GM12878 (cell line): ENCODE measurements around the gene VSIG10. TPM values are rescaled to one million over a fixed set of nuclear protein-coding genes. Genes with fewer than 3 reads are reported as not detected.

ENCODE experiments used
- ATAC-seq: fragments of 200-7000 bp; cut with Tn5 transposase; 3 replicates; pipeline ENCODE4 v1.9.1; 2020; ENCODE audit warnings: mild to moderate bottlenecking, moderate library complexity
- Bru-seq: library from RNA; stranded (reverse); fragments of 400-500 nt; gene quantifications from one replicate; lab custom pipeline; 2021; lab: Mats Ljungman, UMichigan
- BruChase-seq, 2 experiments: library from RNA; stranded (reverse); fragments of 400-500 nt; gene quantifications; one replicate each; lab custom pipeline; 2021; lab: Mats Ljungman, UMichigan
- BruUV-seq: library from RNA; stranded (reverse); fragments of 400-500 nt; replicated peaks from 2 replicates; lab custom pipeline; 2021; lab: Mats Ljungman, UMichigan
- CTCF ChIA-PET: fragments of 300-600 bp; sonication (Branson Sonifier 250); formaldehyde crosslinking; extraction: SDS; loops from one replicate; lab custom pipeline; 2021; ENCODE audit warnings: inconsistent platforms; lab: Yijun Ruan, JAX
- POLR2A ChIA-PET: fragments of 350-600 bp; formaldehyde crosslinking; extraction: SDS; loops from one replicate; lab custom pipeline; 2021; ENCODE audit warnings: inconsistent platforms; lab: Charles Lee
- RAD21 ChIA-PET: fragments of 300-600 bp; sonication (Branson Sonifier 250); formaldehyde crosslinking; loops from one replicate; lab custom pipeline; 2023; ENCODE audit warnings: antibody characterized with exemption; ENCODE audit not compliant: unreplicated experiment; lab: Charles Lee
- SMC1A ChIA-PET: fragments of 300-600 bp; sonication (Branson Sonifier 250); formaldehyde crosslinking; loops from one replicate; lab custom pipeline; 2023; ENCODE audit not compliant: unreplicated experiment, uncharacterized antibody; lab: Charles Lee
- DNase-seq: peaks from one replicate; pipeline ENCODE4 v3.0.0-alpha.2; 2011; ENCODE audit warnings: low read depth, low spot score
- FAIRE-seq: peaks from 3 replicates; lab custom pipeline; 2011; peaks lifted over from hg19 to GRCh38; lab: Jason Lieb, UNC
- H2AFZ ChIP-seq: 2 replicates; pipeline ENCODE4 v1.6.0; 2011; ENCODE audit warnings: low read depth, low read length, control low read depth; ENCODE audit not compliant: control insufficient read depth
- H3K27ac ChIP-seq: 2 replicates; pipeline ENCODE4 v1.5.1; 2011; ENCODE audit warnings: control low read depth; ENCODE audit not compliant: control insufficient read depth, insufficient read depth
- H3K27me3 ChIP-seq, 2 experiments: replicated peaks in 1 of 2; 2 replicates each; pipeline versions ENCODE4 v1.6.0 to v1.6.1; 2011; ENCODE audit warnings: low read length in 1 of 2; ENCODE audit not compliant: control insufficient read depth in 2 of 2, insufficient read depth in 2 of 2
- H3K36me3 ChIP-seq, 2 experiments: 2 replicates each; pipeline ENCODE4 v1.5.1; 2011; ENCODE audit warnings: low read length in 1 of 2; ENCODE audit not compliant: control insufficient read depth in 2 of 2, insufficient read depth in 2 of 2
- H3K4me1 ChIP-seq: 2 replicates; pipeline ENCODE4 v1.6.1; 2011; ENCODE audit warnings: mild to moderate bottlenecking, low read length, moderate library complexity, mixed read lengths; ENCODE audit not compliant: control insufficient read depth, insufficient read depth
- H3K4me2 ChIP-seq: 2 replicates; pipeline ENCODE4 v1.6.0; 2011; ENCODE audit warnings: control low read depth; ENCODE audit not compliant: control insufficient read depth, insufficient read depth
- H3K4me3 ChIP-seq: fragments of 200-600 bp; sonication (generic); 2 replicates; pipeline ENCODE4 v1.5.1; 2016
- H3K79me2 ChIP-seq: 2 replicates; pipeline ENCODE4 v1.6.0; 2011; ENCODE audit warnings: low read length; ENCODE audit not compliant: control insufficient read depth, insufficient read depth
- H3K9ac ChIP-seq: 2 replicates; pipeline ENCODE4 v1.8.0; 2011; ENCODE audit warnings: low read length, control low read depth, mixed read lengths; ENCODE audit not compliant: control insufficient read depth, insufficient read depth
- H3K9me3 ChIP-seq: replicated peaks from 3 replicates; pipeline ENCODE4 v1.5.1; 2011; ENCODE audit warnings: mild to moderate bottlenecking, low read length; ENCODE audit not compliant: control insufficient read depth, insufficient read depth
- H4K20me1 ChIP-seq: 2 replicates; pipeline ENCODE4 v1.6.0; 2011; ENCODE audit not compliant: control insufficient read depth, insufficient read depth
- ASH2L ChIP-seq: fragments of 300-600, 200-600 bp; sonication (generic); IDR thresholded peaks from 2 replicates; pipeline ENCODE4 v1.6.1; 2017; ENCODE audit warnings: low read depth, mild to moderate bottlenecking, borderline replicate concordance
- BACH1 ChIP-seq: fragments of 450-650 bp; IDR thresholded peaks from 2 replicates; pipeline ENCODE4 v1.6.1; 2017; ENCODE audit warnings: mild to moderate bottlenecking, borderline replicate concordance
- CBFB ChIP-seq: IDR thresholded peaks from 2 replicates; pipeline ENCODE4 v1.6.1; 2016; ENCODE audit warnings: antibody characterized with exemption, low read depth
- CHD1 ChIP-seq: IDR thresholded peaks from 2 replicates; pipeline ENCODE4 v1.6.1; 2012; ENCODE audit warnings: low read depth, low read length, improper control_type of control experiment
- HDAC2 ChIP-seq: fragments of 200-600 bp; sonication (generic); IDR thresholded peaks from 2 replicates; pipeline ENCODE4 v1.6.1; 2017
- IKZF1 ChIP-seq: fragments of 450-650 bp; conservative IDR thresholded peaks from 2 replicates; pipeline ENCODE4 v1.6.1; 2017; ENCODE audit warnings: antibody characterized with exemption, mild to moderate bottlenecking
- JUND ChIP-seq: IDR thresholded peaks from 2 replicates; pipeline ENCODE4 v1.6.1; 2012; ENCODE audit warnings: low read depth, mild to moderate bottlenecking, low read length, improper control_type of control experiment, moderate library complexity
- KDM1A ChIP-seq: fragments of 200-600 bp; sonication (generic); IDR thresholded peaks from 2 replicates; pipeline ENCODE4 v1.6.1; 2016; ENCODE audit warnings: borderline replicate concordance
- NFYB ChIP-seq: IDR thresholded peaks from 2 replicates; pipeline ENCODE4 v1.6.1; 2011; ENCODE audit warnings: low read depth, mild to moderate bottlenecking, low read length, improper control_type of control experiment, moderate library complexity; ENCODE audit not compliant: insufficient read depth
- PML ChIP-seq: IDR thresholded peaks from 2 replicates; pipeline ENCODE4 v1.6.1; 2012; ENCODE audit warnings: low read length, inconsistent platforms
- POLR2A ChIP-seq: IDR thresholded peaks from 2 replicates; pipeline ENCODE4 v1.6.1; 2011; ENCODE audit warnings: low read depth, mild to moderate bottlenecking, low read length
- RAD51 ChIP-seq: fragments of 450-650 bp; IDR thresholded peaks from 2 replicates; pipeline ENCODE4 v1.6.1; 2016; ENCODE audit warnings: moderate library complexity, mild to moderate bottlenecking, inconsistent platforms
- RBBP5 ChIP-seq: fragments of 200-600 bp; sonication (generic); conservative IDR thresholded peaks from 2 replicates; pipeline ENCODE4 v1.6.1; 2016
- SPI1 ChIP-seq: IDR thresholded peaks from 2 replicates; pipeline ENCODE4 v1.6.1; 2011; ENCODE audit warnings: low read depth, mild to moderate bottlenecking, low read length, moderate library complexity, borderline replicate concordance; ENCODE audit not compliant: insufficient read depth
- SREBF1 ChIP-seq: IDR thresholded peaks from 2 replicates; pipeline ENCODE4 v1.6.1; 2012; ENCODE audit warnings: mild to moderate bottlenecking, low read length
- ZBTB33 ChIP-seq: fragments of 450-650 bp; IDR thresholded peaks from 2 replicates; pipeline ENCODE4 v1.6.1; 2017; ENCODE audit warnings: mild to moderate bottlenecking
- ZNF274 ChIP-seq: IDR thresholded peaks from one replicate; pipeline ENCODE4 v1.8.0; 2011; ENCODE audit not compliant: insufficient read length, insufficient read depth
- WGBS: methylation state at CpG from one replicate; pipeline ENCODE4 v1.1.6; 2016; ENCODE audit warnings: low lambda C conversion rate; ENCODE audit not compliant: insufficient replicate concordance, insufficient coverage; ENCODE audit errors: missing lambda C conversion rate; 5-methylcytosine and 5-hydroxymethylcytosine counted together
- in situ Hi-C: fragments of 300-500 bp; cut with MboI; formaldehyde crosslinking; loops from 9 replicates; pipeline ENCODE4 v1.14.3; 2018; ENCODE audit warnings: mixed read lengths
- intact Hi-C: fragments of 100-400 bp; cut with micrococcal nuclease; formaldehyde crosslinking; loops from one replicate; pipeline ENCODE4 v1.14.2; 2022; ENCODE audit not compliant: unreplicated experiment
- long read RNA-seq, 2 experiments: library from polyadenylated mRNA; unstranded; transcript quantifications; one replicate each; pipeline ENCODE4 v2.0.0, GENCODE V29; 2019 to 2020
- polyA minus RNA-seq, 3 experiments: library from RNA; depleted of rRNA, polyadenylated mRNA; stranded (reverse); fragments of >200 nt; gene quantifications; 2 replicates each; pipeline ENCODE4 v1.2.3, GENCODE V29; 2011
- polyA plus RNA-seq, 11 experiments: library from polyadenylated mRNA; depleted of rRNA in 4 of 11; unstranded in 6 of 11; stranded (reverse) in 5 of 11; fragments of >200 nt; fragmentation: Nextera tagmentation in 4 of 11; fragmentation: Illumina TruSeq in 1 of 11; extraction: Ambion mirVana in 4 of 11; extraction: Trizol in 1 of 11; gene quantifications; 1 replicate in 1 of 11; 2 replicates in 10 of 11; pipeline versions ENCODE4 v1.2.1 to v1.2.3, GENCODE V29; 2011 to 2016; ENCODE audit warnings: inconsistent platforms in 2 of 11, missing spikeins in 2 of 11, low read depth in 1 of 11
- total RNA-seq, 4 experiments: library from RNA; depleted of rRNA in 3 of 4; stranded (reverse); fragments of >200 nt in 3 of 4; fragmentation: Illumina TruSeq in 1 of 4; extraction: Trizol in 1 of 4; gene quantifications; 2 replicates each; pipeline versions ENCODE4 v1.2.1 to v1.2.3, GENCODE V29; 2013 to 2021
- TF ChIP-seq, protein P1 (sequence below): fragments of 450-650 bp; IDR thresholded peaks from 2 replicates; pipeline ENCODE4 v1.6.1; 2018; ENCODE audit warnings: borderline replicate concordance, mild to moderate bottlenecking; ENCODE audit not compliant: partially characterized antibody

The VSIG10 gene
- total RNA-seq (2013; cell fraction: nucleolus; rRNA removed) = 5.7 and 11.5 TPM in 2 replicates
- 6.7 and 8.3 TPM in 2 replicates for total RNA-seq (2014; rRNA removed)
- total RNA-seq (2014; rRNA removed; fragmentation: Illumina TruSeq; extraction: Trizol) = 4.5 and 5.3 TPM in 2 replicates
- 3.2 and 5.6 TPM in 2 replicates for total RNA-seq (2021)
- 0.88 TPM for polyA plus RNA-seq (2011; ENCODE audit: low read depth)
- 3.4 TPM in 2 replicates for polyA plus RNA-seq (2011; rRNA removed)
- 5.7 and 11.7 TPM in 2 replicates for polyA plus RNA-seq (2011; cell fraction: cytosol; rRNA removed)
- polyA plus RNA-seq (2011; cell fraction: nucleus; rRNA removed) = 3.0 and 5.6 TPM in 2 replicates
- 2.0 and 2.9 TPM in 2 replicates for polyA plus RNA-seq (2012)
- polyA plus RNA-seq (2014; fragmentation: Illumina TruSeq; extraction: Trizol) = 5.9 TPM in 1 of 2 replicates, not detected in the other
- polyA plus RNA-seq (2014; fragmentation: Nextera tagmentation; extraction: Ambion mirVana) = 1 to 10 TPM; 4.5 to 6.8 TPM
- polyA plus RNA-seq (2014; rRNA removed) = 5.3 and 7.2 TPM in 2 replicates
- polyA plus RNA-seq (2016; fragmentation: Nextera tagmentation; extraction: Ambion mirVana) = 10 to 100 TPM in 1 of 2 experiments, 1 to 10 TPM in 1; 5.0 to 10.2 TPM
- polyA minus RNA-seq (2011; rRNA and poly(A)+ RNA removed) = 3.6 and 5.4 TPM in 2 replicates
- 0.31 and 2.4 TPM in 2 replicates for polyA minus RNA-seq (2011; cell fraction: cytosol; rRNA and poly(A)+ RNA removed)
- polyA minus RNA-seq (2011; cell fraction: nucleus; rRNA and poly(A)+ RNA removed) = 2.5 TPM in 2 replicates
- percentile 21 among the genes with signal in this experiment for Bru-seq, nascent RNA
- percentile 27 among the genes with signal in this experiment for BruChase-seq, experiment 1, labeled RNA remaining after a 6-hour chase
- BruChase-seq, experiment 2, labeled RNA remaining after a 2-hour chase = percentile 25 among the genes with signal in this experiment
- long read RNA-seq, experiment 1 = 0 reads
- long read RNA-seq, experiment 2, partial matches to known transcripts = 0 of 6 reads
- long read RNA-seq, experiment 2, other reads (novel, unspliced or antisense) = 6 of 6 reads

DNA sequence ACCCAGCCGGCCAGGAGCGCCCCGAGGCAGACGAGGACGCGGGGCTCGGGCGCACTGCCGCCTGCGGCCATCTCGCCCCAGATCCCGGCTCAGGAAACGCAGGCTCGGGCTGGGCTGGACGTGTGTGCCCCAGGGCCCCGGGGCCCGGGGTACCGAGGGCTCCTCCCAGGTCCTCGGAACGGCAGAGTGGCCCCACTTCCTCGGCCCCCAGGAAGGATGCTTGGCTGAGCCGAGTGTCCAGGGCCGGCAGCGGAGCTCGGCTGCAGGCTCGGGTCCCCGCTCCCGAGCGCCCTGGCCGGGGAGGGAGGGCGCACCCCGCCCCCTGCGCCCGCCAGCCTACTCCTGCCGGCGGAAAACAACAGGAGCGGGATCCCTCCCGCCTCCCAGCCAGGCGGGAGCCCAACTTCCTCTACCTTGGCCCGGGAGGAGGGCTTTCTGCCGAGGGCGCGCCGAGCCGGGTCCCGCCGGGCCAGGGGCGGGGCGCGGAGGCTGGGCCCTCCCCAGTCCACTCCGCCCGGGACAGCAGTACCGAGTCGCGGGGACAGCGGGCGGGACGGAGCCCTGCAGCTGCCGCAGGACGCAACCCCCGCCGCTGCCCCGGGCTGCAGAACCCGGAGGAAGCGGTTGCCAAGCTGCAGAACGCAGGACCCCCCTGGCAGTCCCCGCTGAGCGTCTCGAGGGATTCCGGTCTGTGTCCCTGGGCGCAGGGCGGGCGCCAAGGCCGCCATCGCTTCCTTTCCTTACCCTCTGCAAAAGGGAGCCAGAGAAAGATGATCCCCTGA lies at the start of gene VSIG10:
Gene VSIG10 (minus strand): TSS at position 411 of the 782 bp plus-strand sequence. CDS start 340 bp downstream, at position 71.
- H3K27me3 ChIP-seq = peaks cover 5 to 10% of the 10 kb centered on the region in 2 experiments; a peak in 3 of 4 replicates
- no TSS peak for BruUV-seq
- peak within 1 kb of the TSS; percentile 84 for H3K4me3 ChIP-seq
- ATAC-seq (peak; percentile 81), FAIRE-seq (no peak), DNase-seq (no peak)
- RAD21 ChIA-PET = no interaction called here
- SMC1A ChIA-PET = no interaction called here
- intact Hi-C loops (no loop called here), in situ Hi-C loops (loop anchor here (25.0 kb wide), 2 partner anchors 934 to 1434 kb away; no protein-coding TSS in a partner anchor)
- CTCF ChIA-PET = no interaction called here
- no peaks in the 10 kb centered on the region for H3K9me3 ChIP-seq
- H3K9ac ChIP-seq = peak within 1 kb of the TSS; percentile 48; the same call in 1 of the 2 replicates
- peak within 1 kb of the TSS; percentile 97 for H3K4me2 ChIP-seq
- POLR2A ChIA-PET = interaction anchor here (0.6 kb wide), 1 partner anchor 247 kb away, joined by 4 read pairs; no protein-coding TSS in a partner anchor
- no peaks in the 10 kb centered on the region for H4K20me1 ChIP-seq
- H3K27ac ChIP-seq = no peak within 1 kb of the TSS
- no peaks in the 10 kb centered on the region for H3K36me3 ChIP-seq
- H3K4me1 ChIP-seq = no peaks in the 10 kb centered on the region; the same call in 1 of the 2 replicates
- H3K79me2 ChIP-seq = no peaks in the 10 kb centered on the region
- WGBS = under 1% methylated on average over 72 of the region's 75 CpGs
- H2AFZ ChIP-seq = peak within 1 kb of the TSS; percentile 72
- TF ChIP-seq KDM1A (no peak), IKZF1 (peak; percentile 34; the same call in 1 of the 2 replicates), HDAC2 (no peak), PML (no peak), RBBP5 (no peak), RAD51 (no peak), CBFB (no peak), CHD1 (no peak), SREBF1 (no peak), ZBTB33 (no peak), ZNF274 (no peak), ASH2L (no peak), NFYB (no peak), SPI1 (no peak), JUND (no peak), POLR2A (peak; percentile 14; the same call in 1 of the 2 replicates), BACH1 (no peak)
- TF ChIP-seq, protein P1, sequence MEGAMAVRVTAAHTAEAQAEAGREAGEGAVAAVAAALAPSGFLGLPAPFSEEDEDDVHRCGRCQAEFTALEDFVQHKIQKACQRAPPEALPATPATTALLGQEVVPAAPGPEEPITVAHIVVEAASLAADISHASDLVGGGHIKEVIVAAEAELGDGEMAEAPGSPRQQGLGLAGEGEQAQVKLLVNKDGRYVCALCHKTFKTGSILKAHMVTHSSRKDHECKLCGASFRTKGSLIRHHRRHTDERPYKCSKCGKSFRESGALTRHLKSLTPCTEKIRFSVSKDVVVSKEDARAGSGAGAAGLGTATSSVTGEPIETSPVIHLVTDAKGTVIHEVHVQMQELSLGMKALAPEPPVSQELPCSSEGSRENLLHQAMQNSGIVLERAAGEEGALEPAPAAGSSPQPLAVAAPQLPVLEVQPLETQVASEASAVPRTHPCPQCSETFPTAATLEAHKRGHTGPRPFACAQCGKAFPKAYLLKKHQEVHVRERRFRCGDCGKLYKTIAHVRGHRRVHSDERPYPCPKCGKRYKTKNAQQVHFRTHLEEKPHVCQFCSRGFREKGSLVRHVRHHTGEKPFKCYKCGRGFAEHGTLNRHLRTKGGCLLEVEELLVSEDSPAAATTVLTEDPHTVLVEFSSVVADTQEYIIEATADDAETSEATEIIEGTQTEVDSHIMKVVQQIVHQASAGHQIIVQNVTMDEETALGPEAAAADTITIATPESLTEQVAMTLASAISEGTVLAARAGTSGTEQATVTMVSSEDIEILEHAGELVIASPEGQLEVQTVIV = no peak
